ENCODE data around the gene ADCYAP1R1.

Gene ADCYAP1R1

GRCh38 chr7:31113660-31114059 is 61.6 kb downstream of the ADCYAP1R1 start:
- no peak for FAIRE-seq
- TF ChIP-seq POLR2AphosphoS5 (IDR thresholded peaks at IDR 0.05; ENCODE audit: low read depth, low read length), result no peak
- TF ChIP-seq TAF1 (IDR thresholded peaks at IDR 0.05; ENCODE audit: borderline replicate concordance, low read depth, low read length), result no peak
- no peak for TF ChIP-seq POLR2A (IDR thresholded peaks at IDR 0.05; ENCODE audit: low read depth, low read length)
- no peak for DNase-seq (ENCODE audit: insufficient read length)

- FAIRE-seq (no peak), DNase-seq (ENCODE audit: insufficient read length) (no peak)
- TF ChIP-seq POLR2AphosphoS5 (IDR thresholded peaks at IDR 0.05; ENCODE audit: low read depth, low read length), result no peak
- no peak for TF ChIP-seq POLR2A (IDR thresholded peaks at IDR 0.05; ENCODE audit: low read depth, low read length)
- no peak for TF ChIP-seq TAF1 (IDR thresholded peaks at IDR 0.05; ENCODE audit: borderline replicate concordance, low read depth, low read length)
Measured at GRCh38 chr7:31114593-31115343, 62.7 kb downstream of the ADCYAP1R1 start.

GRCh38 chr7:31116615-31117014 is 64.5 kb downstream of the ADCYAP1R1 start:
- FAIRE-seq, result no peak
- no peak for TF ChIP-seq POLR2AphosphoS5 (IDR thresholded peaks at IDR 0.05; ENCODE audit: low read depth, low read length)
- TF ChIP-seq POLR2A (IDR thresholded peaks at IDR 0.05; ENCODE audit: low read depth, low read length), result no peak
- no peak for TF ChIP-seq TAF1 (IDR thresholded peaks at IDR 0.05; ENCODE audit: borderline replicate concordance, low read depth, low read length)
- DNase-seq (ENCODE audit: insufficient read length), result no peak

GRCh38 chr7:31119249-31119648 is 67.1 kb downstream of the ADCYAP1R1 start:
- DNase-seq (ENCODE audit: insufficient read length) (no peak), FAIRE-seq (no peak)
- TF ChIP-seq POLR2AphosphoS5 (IDR thresholded peaks at IDR 0.05; ENCODE audit: low read depth, low read length) (no peak), POLR2A (IDR thresholded peaks at IDR 0.05; ENCODE audit: low read depth, low read length) (no peak), TAF1 (IDR thresholded peaks at IDR 0.05; ENCODE audit: borderline replicate concordance, low read depth, low read length) (no peak)

- no peak for TF ChIP-seq POLR2AphosphoS5 (IDR thresholded peaks at IDR 0.05; ENCODE audit: low read depth, low read length)
- no peak for TF ChIP-seq TAF1 (IDR thresholded peaks at IDR 0.05; ENCODE audit: borderline replicate concordance, low read depth, low read length)
- TF ChIP-seq POLR2A (IDR thresholded peaks at IDR 0.05; ENCODE audit: low read depth, low read length), result no peak
- FAIRE-seq (no peak), DNase-seq (ENCODE audit: insufficient read length) (no peak)
Measured at GRCh38 chr7:31120800-31121513, 68.8 kb downstream of the ADCYAP1R1 start.

- DNase-seq (ENCODE audit: insufficient read length) (no peak), FAIRE-seq (no peak)
- TF ChIP-seq POLR2A (IDR thresholded peaks at IDR 0.05; ENCODE audit: low read depth, low read length) (no peak), TAF1 (IDR thresholded peaks at IDR 0.05; ENCODE audit: borderline replicate concordance, low read depth, low read length) (no peak), POLR2AphosphoS5 (IDR thresholded peaks at IDR 0.05; ENCODE audit: low read depth, low read length) (no peak)
Measured at GRCh38 chr7:31121601-31122000, 69.5 kb downstream of the ADCYAP1R1 start.

- DNase-seq (ENCODE audit: insufficient read length) (no peak), FAIRE-seq (peak; percentile 77)
- TF ChIP-seq TAF1 (IDR thresholded peaks at IDR 0.05; ENCODE audit: borderline replicate concordance, low read depth, low read length) (no peak), POLR2A (IDR thresholded peaks at IDR 0.05; ENCODE audit: low read depth, low read length) (no peak), POLR2AphosphoS5 (IDR thresholded peaks at IDR 0.05; ENCODE audit: low read depth, low read length) (no peak)
Measured at GRCh38 chr7:31122649-31123058, 70.5 kb downstream of the ADCYAP1R1 start.

- DNase-seq (ENCODE audit: insufficient read length) (no peak), FAIRE-seq (no peak)
- TF ChIP-seq TAF1 (IDR thresholded peaks at IDR 0.05; ENCODE audit: borderline replicate concordance, low read depth, low read length), result no peak
- no peak for TF ChIP-seq POLR2AphosphoS5 (IDR thresholded peaks at IDR 0.05; ENCODE audit: low read depth, low read length)
- no peak for TF ChIP-seq POLR2A (IDR thresholded peaks at IDR 0.05; ENCODE audit: low read depth, low read length)
Measured at GRCh38 chr7:31123321-31123720, 71.2 kb downstream of the ADCYAP1R1 start.

- TF ChIP-seq POLR2AphosphoS5 (IDR thresholded peaks at IDR 0.05; ENCODE audit: low read depth, low read length), result no peak
- TF ChIP-seq POLR2A (IDR thresholded peaks at IDR 0.05; ENCODE audit: low read depth, low read length), result no peak
- no peak for TF ChIP-seq TAF1 (IDR thresholded peaks at IDR 0.05; ENCODE audit: borderline replicate concordance, low read depth, low read length)
- DNase-seq (ENCODE audit: insufficient read length) (no peak), FAIRE-seq (no peak)
Measured at GRCh38 chr7:31123726-31124125, 71.6 kb downstream of the ADCYAP1R1 start.

- FAIRE-seq (no peak), DNase-seq (ENCODE audit: insufficient read length) (no peak)
- TF ChIP-seq POLR2A (IDR thresholded peaks at IDR 0.05; ENCODE audit: low read depth, low read length) (no peak), POLR2AphosphoS5 (IDR thresholded peaks at IDR 0.05; ENCODE audit: low read depth, low read length) (no peak), TAF1 (IDR thresholded peaks at IDR 0.05; ENCODE audit: borderline replicate concordance, low read depth, low read length) (no peak)
Measured at GRCh38 chr7:31125171-31125570, 73.1 kb downstream of the ADCYAP1R1 start.

GRCh38 chr7:31126976-31127375 is 74.9 kb downstream of the ADCYAP1R1 start:
- DNase-seq (ENCODE audit: insufficient read length) (no peak), FAIRE-seq (no peak)
- TF ChIP-seq TAF1 (IDR thresholded peaks at IDR 0.05; ENCODE audit: borderline replicate concordance, low read depth, low read length) (no peak), POLR2A (IDR thresholded peaks at IDR 0.05; ENCODE audit: low read depth, low read length) (no peak), POLR2AphosphoS5 (IDR thresholded peaks at IDR 0.05; ENCODE audit: low read depth, low read length) (no peak)

GRCh38 chr7:31129067-31129466 is 77.0 kb downstream of the ADCYAP1R1 start:
- TF ChIP-seq TAF1 (IDR thresholded peaks at IDR 0.05; ENCODE audit: borderline replicate concordance, low read depth, low read length) (no peak), POLR2A (IDR thresholded peaks at IDR 0.05; ENCODE audit: low read depth, low read length) (no peak), POLR2AphosphoS5 (IDR thresholded peaks at IDR 0.05; ENCODE audit: low read depth, low read length) (no peak)
- no peak for DNase-seq (ENCODE audit: insufficient read length)
- FAIRE-seq, result no peak
